Measurements from ENCODE around the gene AGO1.
A peak's percentile ranks its signal among the peaks of the same experiment; 100 is the strongest.

Gene AGO1

GRCh38 chr1:35882945-35883634 lies at the start of gene AGO1:
Gene AGO1 (plus strand): TSS chr1:35883209. CDS start chr1:35883422, 213 bp downstream.
- H3K4me3 ChIP-seq (ENCODE audit: low read length) = peak within 1 kb of the TSS; percentile 99
- H3K9me3 ChIP-seq (ENCODE audit: control insufficient read depth, low read length) = no peaks in the 10 kb centered on the region
- H3K4me1 ChIP-seq (ENCODE audit: control insufficient read depth, insufficient read depth, low read length) = peaks cover 49% of the 10 kb centered on the region
- H3K9ac ChIP-seq (ENCODE audit: low read length) = peak within 1 kb of the TSS; percentile 98
- no peaks in the 10 kb centered on the region for H3K36me3 ChIP-seq (ENCODE audit: control insufficient read depth, insufficient read depth, low read length)
- no peaks in the 10 kb centered on the region for H3K27me3 ChIP-seq (ENCODE audit: control insufficient read depth, insufficient read depth, low read length)

GRCh38 chr1:35833395-35833794 lies 49.6 kb upstream of the AGO1 start:
- Histone ChIP-seq H3K9me3 (ENCODE audit: control insufficient read depth, low read length) (no peaks in the 10 kb centered on the region), H3K9ac (ENCODE audit: low read length) (no peak overlapping the region), H3K36me3 (ENCODE audit: control insufficient read depth, insufficient read depth, low read length) (peaks cover 6% of the 10 kb centered on the region), H3K4me1 (ENCODE audit: control insufficient read depth, insufficient read depth, low read length) (no peaks in the 10 kb centered on the region), H3K27me3 (ENCODE audit: control insufficient read depth, insufficient read depth, low read length) (no peaks in the 10 kb centered on the region), H3K4me3 (ENCODE audit: low read length) (no peak overlapping the region)

- H3K9ac ChIP-seq (ENCODE audit: low read length) = no peak overlapping the region
- no peaks in the 10 kb centered on the region for H3K4me1 ChIP-seq (ENCODE audit: control insufficient read depth, insufficient read depth, low read length)
- peaks cover 6% of the 10 kb centered on the region for H3K36me3 ChIP-seq (ENCODE audit: control insufficient read depth, insufficient read depth, low read length)
- no peaks in the 10 kb centered on the region for H3K27me3 ChIP-seq (ENCODE audit: control insufficient read depth, insufficient read depth, low read length)
- H3K4me3 ChIP-seq (ENCODE audit: low read length) = no peak overlapping the region
- no peaks in the 10 kb centered on the region for H3K9me3 ChIP-seq (ENCODE audit: control insufficient read depth, low read length)
These were observed 48.8 kb upstream of the AGO1 start for GRCh38 chr1:35834218-35834617.

DNA sequence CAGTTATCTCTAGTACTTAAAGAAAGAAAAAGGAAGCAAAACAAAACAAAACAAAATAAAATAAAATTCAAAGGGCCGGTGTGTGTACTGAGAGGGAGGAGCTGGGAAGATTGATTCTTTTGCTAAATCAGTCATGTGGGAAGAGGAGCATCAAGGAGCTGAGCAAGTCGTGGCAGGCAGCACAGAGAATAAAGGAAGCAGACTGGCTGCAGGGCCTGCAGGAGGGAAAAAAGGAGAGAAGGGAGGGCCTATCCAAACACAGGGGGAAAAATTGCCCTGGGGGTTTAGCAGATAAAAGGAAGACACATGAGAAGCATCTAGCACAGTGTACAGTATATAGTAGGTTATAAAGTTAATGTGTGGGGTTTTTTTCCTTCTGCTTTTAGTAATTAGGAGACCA lies 47.6 kb upstream of the AGO1 start:
- no peaks in the 10 kb centered on the region for H3K9me3 ChIP-seq (ENCODE audit: control insufficient read depth, low read length)
- no peaks in the 10 kb centered on the region for H3K4me1 ChIP-seq (ENCODE audit: control insufficient read depth, insufficient read depth, low read length)
- H3K9ac ChIP-seq (ENCODE audit: low read length) = no peak overlapping the region
- H3K4me3 ChIP-seq (ENCODE audit: low read length) = no peak overlapping the region
- peaks cover 6% of the 10 kb centered on the region for H3K36me3 ChIP-seq (ENCODE audit: control insufficient read depth, insufficient read depth, low read length)
- H3K27me3 ChIP-seq (ENCODE audit: control insufficient read depth, insufficient read depth, low read length) = no peaks in the 10 kb centered on the region

- Histone ChIP-seq H3K9ac (ENCODE audit: low read length) (no peak overlapping the region), H3K9me3 (ENCODE audit: control insufficient read depth, low read length) (no peaks in the 10 kb centered on the region), H3K4me1 (ENCODE audit: control insufficient read depth, insufficient read depth, low read length) (no peaks in the 10 kb centered on the region), H3K4me3 (ENCODE audit: low read length) (no peak overlapping the region), H3K27me3 (ENCODE audit: control insufficient read depth, insufficient read depth, low read length) (no peaks in the 10 kb centered on the region), H3K36me3 (ENCODE audit: control insufficient read depth, insufficient read depth, low read length) (peaks cover 9% of the 10 kb centered on the region)
These were observed 46.3 kb upstream of the AGO1 start for GRCh38 chr1:35836734-35837133.

DNA sequence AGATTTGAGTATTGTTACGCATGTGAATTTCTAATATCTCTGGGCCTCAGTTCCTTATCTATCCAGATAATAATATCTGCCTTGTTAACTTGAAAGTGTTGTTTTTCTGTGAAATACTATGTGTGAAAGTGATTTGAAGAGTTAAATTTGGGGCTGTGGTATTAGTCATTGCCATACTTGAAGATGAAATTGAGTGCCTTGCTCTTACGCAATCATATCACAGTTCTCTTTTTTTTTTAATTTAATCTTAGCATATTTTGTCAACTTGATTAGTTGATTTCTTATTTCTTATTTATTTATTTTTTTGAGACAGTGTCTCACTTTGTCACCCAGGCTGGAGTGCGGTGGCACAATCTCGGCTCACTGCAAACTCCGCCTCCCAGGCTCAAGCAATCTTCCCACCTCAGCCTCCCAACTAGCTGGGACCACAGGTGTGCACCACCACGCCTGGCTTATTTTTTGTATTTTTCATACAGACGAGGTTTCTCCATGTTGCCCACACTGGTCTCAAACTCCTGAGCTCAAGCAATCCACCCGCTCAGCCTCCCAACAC lies 44.2 kb upstream of the AGO1 start:
- Histone ChIP-seq H3K4me1 (ENCODE audit: control insufficient read depth, insufficient read depth, low read length) (no peaks in the 10 kb centered on the region), H3K9me3 (ENCODE audit: control insufficient read depth, low read length) (no peaks in the 10 kb centered on the region), H3K36me3 (ENCODE audit: control insufficient read depth, insufficient read depth, low read length) (peaks cover 9% of the 10 kb centered on the region), H3K4me3 (ENCODE audit: low read length) (no peak overlapping the region), H3K27me3 (ENCODE audit: control insufficient read depth, insufficient read depth, low read length) (no peaks in the 10 kb centered on the region), H3K9ac (ENCODE audit: low read length) (no peak overlapping the region)

- H3K9me3 ChIP-seq (ENCODE audit: control insufficient read depth, low read length) = no peaks in the 10 kb centered on the region
- no peak overlapping the region for H3K4me3 ChIP-seq (ENCODE audit: low read length)
- no peaks in the 10 kb centered on the region for H3K4me1 ChIP-seq (ENCODE audit: control insufficient read depth, insufficient read depth, low read length)
- H3K27me3 ChIP-seq (ENCODE audit: control insufficient read depth, insufficient read depth, low read length) = no peaks in the 10 kb centered on the region
- H3K36me3 ChIP-seq (ENCODE audit: control insufficient read depth, insufficient read depth, low read length) = peaks cover 3% of the 10 kb centered on the region
- no peak overlapping the region for H3K9ac ChIP-seq (ENCODE audit: low read length)
These were observed 38.2 kb upstream of the AGO1 start for GRCh38 chr1:35844826-35845225.

DNA sequence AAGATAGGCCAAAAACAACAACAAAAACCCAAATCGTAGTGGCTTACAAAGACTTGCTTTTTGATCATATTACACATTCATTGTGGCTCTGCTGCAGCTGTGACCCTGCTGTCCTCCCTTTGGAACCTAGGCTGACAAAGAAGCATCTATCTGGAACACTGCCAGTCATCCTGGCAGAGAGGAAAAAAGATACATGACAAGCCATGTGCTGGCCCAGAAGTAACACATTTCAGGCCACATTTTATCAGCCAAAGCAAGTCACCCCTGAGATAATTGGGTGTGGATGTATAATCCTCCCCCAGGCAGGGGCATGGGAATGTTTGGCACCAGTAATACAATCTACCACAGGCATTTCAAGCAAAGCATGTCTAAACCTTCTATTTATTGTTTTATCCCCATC lies 37.2 kb upstream of the AGO1 start:
- Histone ChIP-seq H3K9me3 (ENCODE audit: control insufficient read depth, low read length) (no peaks in the 10 kb centered on the region), H3K36me3 (ENCODE audit: control insufficient read depth, insufficient read depth, low read length) (peaks cover 3% of the 10 kb centered on the region), H3K4me3 (ENCODE audit: low read length) (no peak overlapping the region), H3K9ac (ENCODE audit: low read length) (no peak overlapping the region), H3K4me1 (ENCODE audit: control insufficient read depth, insufficient read depth, low read length) (no peaks in the 10 kb centered on the region), H3K27me3 (ENCODE audit: control insufficient read depth, insufficient read depth, low read length) (no peaks in the 10 kb centered on the region)

GRCh38 chr1:35847935-35848565 lies 35.0 kb upstream of the AGO1 start:
- H3K4me3 ChIP-seq (ENCODE audit: low read length) = no peak overlapping the region
- no peaks in the 10 kb centered on the region for H3K4me1 ChIP-seq (ENCODE audit: control insufficient read depth, insufficient read depth, low read length)
- no peak overlapping the region for H3K9ac ChIP-seq (ENCODE audit: low read length)
- no peaks in the 10 kb centered on the region for H3K9me3 ChIP-seq (ENCODE audit: control insufficient read depth, low read length)
- no peaks in the 10 kb centered on the region for H3K27me3 ChIP-seq (ENCODE audit: control insufficient read depth, insufficient read depth, low read length)
- H3K36me3 ChIP-seq (ENCODE audit: control insufficient read depth, insufficient read depth, low read length) = no peaks in the 10 kb centered on the region

- no peaks in the 10 kb centered on the region for H3K36me3 ChIP-seq (ENCODE audit: control insufficient read depth, insufficient read depth, low read length)
These were observed 33.0 kb upstream of the AGO1 start for GRCh38 chr1:35850051-35850450.

GRCh38 chr1:35850716-35851115 lies 32.3 kb upstream of the AGO1 start:
- Histone ChIP-seq H3K4me3 (ENCODE audit: low read length) (no peak overlapping the region), H3K9ac (ENCODE audit: low read length) (no peak overlapping the region), H3K9me3 (ENCODE audit: control insufficient read depth, low read length) (no peaks in the 10 kb centered on the region), H3K36me3 (ENCODE audit: control insufficient read depth, insufficient read depth, low read length) (no peaks in the 10 kb centered on the region), H3K27me3 (ENCODE audit: control insufficient read depth, insufficient read depth, low read length) (no peaks in the 10 kb centered on the region), H3K4me1 (ENCODE audit: control insufficient read depth, insufficient read depth, low read length) (no peaks in the 10 kb centered on the region)

More at GRCh38 chr1:35850051-35850450, 33.0 kb upstream of the AGO1 start:
- Histone ChIP-seq H3K27me3 (ENCODE audit: control insufficient read depth, insufficient read depth, low read length) (no peaks in the 10 kb centered on the region), H3K9me3 (ENCODE audit: control insufficient read depth, low read length) (no peaks in the 10 kb centered on the region), H3K9ac (ENCODE audit: low read length) (no peak overlapping the region), H3K4me3 (ENCODE audit: low read length) (no peak overlapping the region), H3K4me1 (ENCODE audit: control insufficient read depth, insufficient read depth, low read length) (no peaks in the 10 kb centered on the region)

DNA sequence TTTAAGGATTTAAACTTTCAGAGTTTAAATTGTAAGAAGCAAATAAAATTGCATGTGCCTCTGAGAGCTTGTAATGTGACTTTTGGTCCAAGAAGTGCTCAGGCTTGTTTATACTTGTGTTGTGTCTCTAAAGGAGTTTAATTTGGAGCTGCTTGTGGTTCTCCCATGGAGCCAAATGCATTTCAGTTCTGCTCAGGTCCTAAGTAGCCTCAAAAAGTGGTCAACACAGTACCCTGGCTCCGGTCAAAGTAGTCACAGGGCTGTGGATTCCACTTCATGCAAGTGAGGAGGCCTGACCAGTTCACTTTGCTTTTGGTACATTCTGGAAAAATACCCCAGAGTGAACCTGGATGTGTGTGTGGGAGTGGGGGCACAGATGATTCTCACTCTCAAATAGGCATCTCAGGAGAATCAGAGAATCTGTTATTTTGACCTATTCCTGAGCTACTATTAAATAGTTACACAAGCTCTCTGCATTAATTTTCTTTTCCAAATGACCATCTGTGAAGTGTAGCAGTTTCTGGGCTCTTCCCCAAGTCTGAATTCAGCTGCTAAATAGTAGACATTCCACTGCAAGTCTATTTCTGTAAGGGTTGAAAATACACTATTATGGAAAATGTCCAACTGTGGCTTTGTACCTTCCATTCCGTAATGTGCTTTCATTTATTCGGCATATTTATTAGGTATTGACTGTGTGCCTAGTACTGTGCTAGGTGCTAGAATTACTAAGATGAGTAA lies 31.7 kb upstream of the AGO1 start:
- Histone ChIP-seq H3K4me3 (ENCODE audit: low read length) (no peak overlapping the region), H3K27me3 (ENCODE audit: control insufficient read depth, insufficient read depth, low read length) (no peaks in the 10 kb centered on the region), H3K9me3 (ENCODE audit: control insufficient read depth, low read length) (no peaks in the 10 kb centered on the region), H3K4me1 (ENCODE audit: control insufficient read depth, insufficient read depth, low read length) (no peaks in the 10 kb centered on the region), H3K9ac (ENCODE audit: low read length) (no peak overlapping the region), H3K36me3 (ENCODE audit: control insufficient read depth, insufficient read depth, low read length) (no peaks in the 10 kb centered on the region)
